ENCODE measurements around the gene ROR1.

DNA sequence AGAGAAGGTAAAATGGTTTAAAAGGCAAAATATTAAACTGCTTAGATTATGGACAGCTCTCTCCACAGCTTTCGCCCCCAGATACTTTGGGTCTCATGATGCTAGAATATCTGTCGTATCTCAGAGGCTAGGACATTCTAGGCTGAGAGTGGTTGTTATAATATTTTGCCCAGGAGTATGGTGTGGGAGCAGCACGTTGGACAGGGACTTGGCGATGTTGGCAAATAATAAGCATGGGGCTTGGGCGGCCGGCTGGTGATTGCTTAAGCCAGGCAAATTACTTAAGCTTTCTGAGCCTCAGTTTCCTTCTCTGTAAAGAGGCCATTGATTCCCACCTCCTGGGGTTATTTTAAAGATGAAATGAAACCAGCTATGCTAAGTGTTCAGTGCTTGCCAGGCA, 133.2 kb downstream of the ROR1 start:
- TF ChIP-seq, protein P1, sequence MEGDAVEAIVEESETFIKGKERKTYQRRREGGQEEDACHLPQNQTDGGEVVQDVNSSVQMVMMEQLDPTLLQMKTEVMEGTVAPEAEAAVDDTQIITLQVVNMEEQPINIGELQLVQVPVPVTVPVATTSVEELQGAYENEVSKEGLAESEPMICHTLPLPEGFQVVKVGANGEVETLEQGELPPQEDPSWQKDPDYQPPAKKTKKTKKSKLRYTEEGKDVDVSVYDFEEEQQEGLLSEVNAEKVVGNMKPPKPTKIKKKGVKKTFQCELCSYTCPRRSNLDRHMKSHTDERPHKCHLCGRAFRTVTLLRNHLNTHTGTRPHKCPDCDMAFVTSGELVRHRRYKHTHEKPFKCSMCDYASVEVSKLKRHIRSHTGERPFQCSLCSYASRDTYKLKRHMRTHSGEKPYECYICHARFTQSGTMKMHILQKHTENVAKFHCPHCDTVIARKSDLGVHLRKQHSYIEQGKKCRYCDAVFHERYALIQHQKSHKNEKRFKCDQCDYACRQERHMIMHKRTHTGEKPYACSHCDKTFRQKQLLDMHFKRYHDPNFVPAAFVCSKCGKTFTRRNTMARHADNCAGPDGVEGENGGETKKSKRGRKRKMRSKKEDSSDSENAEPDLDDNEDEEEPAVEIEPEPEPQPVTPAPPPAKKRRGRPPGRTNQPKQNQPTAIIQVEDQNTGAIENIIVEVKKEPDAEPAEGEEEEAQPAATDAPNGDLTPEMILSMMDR (IDR thresholded peaks at IDR 0.05) = no peak
- TF ChIP-seq POLR2A (IDR thresholded peaks at IDR 0.05) = no peak

All from uterus (tissue), 2 donors.